Tibial nerve (tissue), 4 donors: Measurements from ENCODE around the gene CST5. TPM values are rescaled to one million over a fixed set of nuclear protein-coding genes. Genes with fewer than 3 reads are reported as not detected.

ENCODE experiments used
- DNase-seq, 2 donors: peaks; one replicate each; pipeline ENCODE4 v3.0.0-alpha.2; 2019; ENCODE audit warnings: low spot score in 2 of 2
- H3K27ac ChIP-seq, 4 donors: fragments of 200-600 bp; sonication (generic) in 3 of 4; one replicate each; pipeline ENCODE4 v1.5.1; 2017 to 2019; ENCODE audit warnings: mild to moderate bottlenecking in 1 of 4
- H3K27me3 ChIP-seq, 2 donors: fragments of 200-600 bp; sonication (generic) in 1 of 2; one replicate each; pipeline versions ENCODE4 v1.5.1 to v1.6.0; 2017 to 2019
- H3K36me3 ChIP-seq, 3 donors: fragments of 200-600 bp; sonication (generic); one replicate each; pipeline ENCODE4 v1.5.1; 2018 to 2019
- H3K4me1 ChIP-seq, 4 donors: fragments of 200-600 bp; sonication (generic) in 3 of 4; one replicate each; pipeline ENCODE4 v1.5.1; 2017 to 2019
- H3K4me3 ChIP-seq, 4 donors: fragments of 200-600 bp; sonication (generic) in 3 of 4; one replicate each; pipeline ENCODE4 v1.5.1; 2017 to 2019; ENCODE audit warnings: mild to moderate bottlenecking in 1 of 4, moderate library complexity in 1 of 4
- H3K9me3 ChIP-seq, 4 donors: fragments of 200-600 bp; sonication (generic) in 3 of 4; one replicate each; pipeline ENCODE4 v1.5.1; 2017 to 2019
- CTCF ChIP-seq, 5 experiments: fragments of 200-600 bp in 3 of 5; fragments of 450-650 bp in 2 of 5; sonication (generic) in 3 of 5; IDR thresholded peaks; one replicate each; pipeline ENCODE4 v1.5.1; 2016 to 2019; ENCODE audit warnings: antibody characterized with exemption in 5 of 5, mild to moderate bottlenecking in 3 of 5, moderate library complexity in 2 of 5
- EP300 ChIP-seq, 2 donors: sonication (generic); formaldehyde crosslinking; IDR thresholded peaks; one replicate each; pipeline ENCODE4 v1.6.1; 2017; ENCODE audit warnings: antibody characterized with exemption in 2 of 2, mild to moderate bottlenecking in 1 of 2
- POLR2A ChIP-seq, 2 donors: fragments of 450-650 bp; IDR thresholded peaks; one replicate each; pipeline ENCODE4 v1.6.1; 2017; ENCODE audit warnings: antibody characterized with exemption in 2 of 2, mild to moderate bottlenecking in 2 of 2, moderate library complexity in 2 of 2
- WGBS, 2 donors: methylation state at CpG; one replicate each; pipeline ENCODE4 v1.1.5; 2018; 5-methylcytosine and 5-hydroxymethylcytosine counted together
- total RNA-seq, 4 donors: library from RNA; depleted of rRNA; stranded (reverse); fragments of >200 nt; gene quantifications; one replicate each; pipeline ENCODE4 v1.1.0, GENCODE V29; 2016

Gene CST5
- total RNA-seq, 4 donors from 2014 or later, result not detected

DNA sequence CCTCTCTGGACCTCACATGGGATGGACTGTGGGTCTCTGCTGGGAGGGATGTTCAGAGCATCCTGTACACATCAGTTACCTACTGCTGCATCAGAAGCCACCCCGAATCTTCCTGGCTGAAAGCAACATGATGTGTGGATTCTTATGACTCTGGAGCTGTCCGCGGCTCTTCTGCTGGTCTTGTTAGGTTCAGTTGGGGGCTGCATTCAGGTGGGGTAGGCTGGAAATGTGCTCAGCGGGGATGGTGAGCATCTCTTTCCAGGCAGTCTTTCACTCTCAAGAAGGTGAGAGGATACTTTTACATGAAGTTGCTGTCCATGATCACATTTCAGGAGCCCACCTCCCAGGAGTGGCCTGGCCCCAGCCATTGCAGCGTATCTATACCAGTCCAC is 5.2 kb upstream of the CST5 start:
- Histone ChIP-seq H3K4me3 (no peak overlapping the region), H3K27ac (no peak overlapping the region), H3K4me1 (peaks cover 0 to 3% (median 0%) of the 10 kb centered on the region in 4 donors), H3K9me3 (no peaks in the 10 kb centered on the region), H3K27me3 (no peaks in the 10 kb centered on the region), H3K36me3 (no peaks in the 10 kb centered on the region)
- 95 to 97% methylated on average over 5 of the region's 5 CpGs for WGBS, 2 donors
- DNase-seq, result no peak
- TF ChIP-seq CTCF (IDR thresholded peaks at IDR 0.05) (no peak), POLR2A (IDR thresholded peaks at IDR 0.05) (no peak), EP300 (IDR thresholded peaks at IDR 0.05) (no peak)

DNA sequence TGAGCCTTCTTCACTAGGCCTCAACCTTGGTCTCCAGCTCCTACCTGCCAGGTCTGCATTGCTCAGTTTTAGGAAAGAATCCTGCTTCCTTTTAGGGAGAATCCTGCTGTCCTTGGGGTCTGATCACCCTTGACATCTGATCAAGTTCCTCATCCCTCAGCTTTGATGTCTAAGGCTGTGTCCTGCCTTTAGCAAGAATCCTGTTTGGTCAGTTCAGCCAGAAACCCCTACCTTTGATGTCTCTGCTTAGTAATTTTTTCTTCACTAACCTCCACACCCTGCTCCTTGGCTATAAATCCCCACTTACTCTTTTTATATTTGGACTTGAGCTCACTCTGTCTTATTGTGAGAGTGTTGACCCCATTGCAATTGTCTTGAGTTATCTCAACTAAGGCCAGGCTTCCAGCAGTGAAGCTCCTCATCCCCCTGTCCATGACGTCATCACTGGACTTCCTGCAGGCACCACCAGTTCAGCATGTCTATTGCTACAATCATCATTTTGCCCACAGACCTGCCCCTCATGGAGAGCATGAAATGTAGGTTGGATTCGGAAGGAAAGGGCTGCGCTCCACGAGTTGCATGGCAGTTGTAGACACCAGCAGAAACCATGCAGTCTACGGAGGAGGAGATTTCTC is 4.7 kb upstream of the CST5 start:
- H3K9me3 ChIP-seq, result no peaks in the 10 kb centered on the region
- TF ChIP-seq CTCF (IDR thresholded peaks at IDR 0.05), result no peak
- 88 to 94% methylated on average over 5 of the region's 5 CpGs for WGBS, 2 donors
- no peaks in the 10 kb centered on the region for H3K36me3 ChIP-seq
- H3K27ac ChIP-seq, result no peak overlapping the region
- H3K4me3 ChIP-seq, result no peak overlapping the region
- H3K27me3 ChIP-seq, result no peaks in the 10 kb centered on the region
- peaks cover 0 to 8% (median 0%) of the 10 kb centered on the region in 4 donors for H3K4me1 ChIP-seq
- no peak for DNase-seq

DNA sequence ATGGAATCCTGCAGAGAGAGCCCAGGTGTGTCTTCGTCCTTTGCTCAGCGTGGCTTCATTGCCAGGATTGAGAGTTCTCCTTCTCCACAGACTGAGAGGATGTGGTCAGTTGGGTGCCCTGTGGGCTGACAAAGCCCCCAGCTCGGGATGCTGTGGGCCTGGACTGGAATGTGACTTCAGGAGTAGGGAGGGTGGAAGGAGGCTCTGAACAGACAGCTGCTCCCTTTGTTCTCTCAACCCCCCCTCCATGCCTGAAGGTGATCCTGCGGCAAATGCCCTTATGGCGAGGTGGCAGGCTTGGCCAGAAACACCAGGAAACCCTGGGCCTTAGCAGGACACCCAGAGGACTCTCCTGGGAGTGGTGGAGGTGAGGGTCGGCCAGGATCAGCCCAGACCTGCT is 1.8 kb upstream of the CST5 start:
- WGBS, 2 donors, result 49 to 54% methylated on average over 6 of the region's 6 CpGs
- H3K4me1 ChIP-seq, result peaks cover 0 to 15% (median 0%) of the 10 kb centered on the region in 4 donors
- no peak for DNase-seq

DNA sequence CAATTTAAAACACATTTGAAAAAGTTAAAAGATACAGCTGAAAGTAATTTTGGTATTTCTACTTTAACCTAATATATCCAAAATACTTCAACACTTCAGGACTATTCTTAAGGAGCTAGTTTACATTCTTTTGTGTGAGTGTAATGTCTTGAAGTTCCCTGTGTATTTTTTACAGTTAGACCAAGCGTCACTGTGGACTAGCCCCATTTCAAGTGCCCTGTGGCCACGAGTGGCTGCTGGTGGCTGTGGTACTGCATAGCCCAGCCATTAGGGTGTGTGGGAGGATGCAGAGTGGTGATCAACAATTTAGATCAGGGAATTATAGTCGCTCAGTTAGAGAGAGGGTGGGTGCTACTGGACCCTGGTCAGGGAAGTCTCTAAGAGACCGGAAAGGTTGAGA is 869 bp upstream of the CST5 start:
- TF ChIP-seq EP300 (IDR thresholded peaks at IDR 0.05), result no peak
- no peak for TF ChIP-seq CTCF (IDR thresholded peaks at IDR 0.05)
- TF ChIP-seq POLR2A (IDR thresholded peaks at IDR 0.05), result no peak
- no peaks in the 10 kb centered on the region for H3K27me3 ChIP-seq
- H3K4me3 ChIP-seq, result no peak overlapping the region
- no peaks in the 10 kb centered on the region for H3K36me3 ChIP-seq
- H3K9me3 ChIP-seq, result no peaks in the 10 kb centered on the region
- DNase-seq, result no peak
- peaks cover 0 to 15% (median 0%) of the 10 kb centered on the region in 4 donors for H3K4me1 ChIP-seq
- 63 to 64% methylated on average over 4 of the region's 4 CpGs for WGBS, 2 donors
- no peak overlapping the region for H3K27ac ChIP-seq

More for the DNA sequence above, 1.8 kb upstream of the CST5 start:
- Histone ChIP-seq H3K9me3 (no peaks in the 10 kb centered on the region), H3K27ac (no peak overlapping the region), H3K27me3 (no peaks in the 10 kb centered on the region), H3K4me3 (no peak overlapping the region), H3K36me3 (no peaks in the 10 kb centered on the region)
- TF ChIP-seq CTCF (IDR thresholded peaks at IDR 0.05) (no peak), POLR2A (IDR thresholded peaks at IDR 0.05) (no peak), EP300 (IDR thresholded peaks at IDR 0.05) (no peak)

DNA sequence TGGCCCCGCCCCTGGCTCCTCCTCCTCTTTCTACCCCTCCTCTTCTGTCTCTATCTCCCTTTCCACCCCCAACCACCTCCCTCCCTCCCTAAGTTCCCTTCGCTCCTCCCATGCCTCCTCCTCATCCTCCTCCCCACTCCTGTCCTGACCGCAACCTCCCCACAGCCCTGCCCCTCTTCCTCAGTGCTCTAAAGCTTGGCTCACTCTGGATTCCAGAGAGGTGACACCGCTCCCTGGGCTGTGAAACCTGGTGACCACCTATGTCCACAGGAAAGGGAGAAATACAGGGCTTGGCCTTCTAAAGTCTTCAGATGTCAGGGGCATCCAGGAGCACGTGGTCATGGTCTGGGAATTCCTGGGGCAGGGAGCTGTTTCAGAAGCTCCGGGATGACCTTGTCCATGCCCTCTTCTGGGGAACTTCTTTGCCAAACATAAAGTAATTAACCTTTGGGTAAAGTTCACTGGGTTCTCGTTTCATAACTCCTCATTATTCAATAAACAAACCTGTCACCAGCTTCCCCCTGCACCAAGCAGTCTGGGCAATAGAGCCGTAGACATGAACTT is 345 bp upstream of the CST5 start:
- DNase-seq, result no peak
- Histone ChIP-seq H3K27ac (no peak overlapping the region), H3K9me3 (no peaks in the 10 kb centered on the region), H3K27me3 (no peaks in the 10 kb centered on the region), H3K36me3 (no peaks in the 10 kb centered on the region), H3K4me1 (peaks cover 0 to 15% (median 0%) of the 10 kb centered on the region in 4 donors), H3K4me3 (no peak overlapping the region)
- TF ChIP-seq POLR2A (IDR thresholded peaks at IDR 0.05) (no peak), CTCF (IDR thresholded peaks at IDR 0.05) (no peak), EP300 (IDR thresholded peaks at IDR 0.05) (no peak)
- 43 to 45% methylated on average over 8 of the region's 8 CpGs for WGBS, 2 donors
